ENCODE data around the gene PGAM5. TPM values are rescaled to one million over a fixed set of nuclear protein-coding genes. Genes with fewer than 3 reads are reported as not detected.

PGAM5 gene
- polyA plus RNA-seq, 1 donor from 2014 or later, result 32.5 TPM

GRCh38 chr12:132672678-132673077, 38.0 kb upstream of the PGAM5 start:
- H3K4me3 ChIP-seq (ENCODE audit: low read length), result no peak overlapping the region
- H3K27me3 ChIP-seq (ENCODE audit: insufficient read depth, low read depth, low read length), result no peaks in the 10 kb centered on the region
- no peak overlapping the region for H2AFZ ChIP-seq (ENCODE audit: low read depth, low read length)
- TF ChIP-seq CTCF (IDR thresholded peaks at IDR 0.05; ENCODE audit: poor library complexity, severe bottlenecking) (no peak), MXI1 (conservative IDR thresholded peaks at IDR 0.05; ENCODE audit: poor library complexity, severe bottlenecking) (no peak), REST (IDR thresholded peaks at IDR 0.05; ENCODE audit: borderline replicate concordance) (no peak), EP300 (conservative IDR thresholded peaks at IDR 0.05; ENCODE audit: poor library complexity, severe bottlenecking) (no peak), SMC3 (conservative IDR thresholded peaks at IDR 0.05; ENCODE audit: poor library complexity) (no peak), POLR2AphosphoS5 (IDR thresholded peaks at IDR 0.05) (no peak), RAD21 (conservative IDR thresholded peaks at IDR 0.05) (no peak)
- H3K27ac ChIP-seq (ENCODE audit: low read length), result no peak overlapping the region
- H3K79me2 ChIP-seq (replicated peaks; ENCODE audit: insufficient read depth, low read length), result no peaks in the 10 kb centered on the region
- H3K9me2 ChIP-seq (ENCODE audit: insufficient read depth, low read length), result no peaks in the 10 kb centered on the region
- H4K20me1 ChIP-seq (ENCODE audit: insufficient read depth), result no peaks in the 10 kb centered on the region
- H3K36me3 ChIP-seq (ENCODE audit: insufficient read depth, low read length), result no peaks in the 10 kb centered on the region
- H3F3A ChIP-seq (ENCODE audit: insufficient read depth, low read length, poor library complexity, severe bottlenecking), result no peaks in the 10 kb centered on the region
- no peak overlapping the region for H3K4me2 ChIP-seq (ENCODE audit: low read length)
- H3K9ac ChIP-seq (ENCODE audit: low read length), result no peak overlapping the region
- H3K9me3 ChIP-seq (ENCODE audit: low read length), result no peaks in the 10 kb centered on the region

- no peaks in the 10 kb centered on the region for H3K79me2 ChIP-seq (replicated peaks; ENCODE audit: insufficient read depth, low read length)
- H3F3A ChIP-seq (ENCODE audit: insufficient read depth, low read length, poor library complexity, severe bottlenecking), result no peaks in the 10 kb centered on the region
- no peak overlapping the region for H2AFZ ChIP-seq (ENCODE audit: low read depth, low read length)
- no peaks in the 10 kb centered on the region for H4K20me1 ChIP-seq (ENCODE audit: insufficient read depth)
- no peaks in the 10 kb centered on the region for H3K27me3 ChIP-seq (ENCODE audit: insufficient read depth, low read depth, low read length)
- H3K9ac ChIP-seq (ENCODE audit: low read length), result no peak overlapping the region
- no peaks in the 10 kb centered on the region for H3K9me2 ChIP-seq (ENCODE audit: insufficient read depth, low read length)
- no peaks in the 10 kb centered on the region for H3K36me3 ChIP-seq (ENCODE audit: insufficient read depth, low read length)
- no peak for TF ChIP-seq EP300 (conservative IDR thresholded peaks at IDR 0.05; ENCODE audit: poor library complexity, severe bottlenecking)
- H3K9me3 ChIP-seq (ENCODE audit: low read length), result no peaks in the 10 kb centered on the region
- H3K4me3 ChIP-seq (ENCODE audit: low read length), result no peak overlapping the region
- no peak overlapping the region for H3K27ac ChIP-seq (ENCODE audit: low read length)
- H3K4me2 ChIP-seq (ENCODE audit: low read length), result no peak overlapping the region
Observed at GRCh38 chr12:132673288-132674179, 37.1 kb upstream of the PGAM5 start.

GRCh38 chr12:132674561-132674960, 36.1 kb upstream of the PGAM5 start:
- H3K36me3 ChIP-seq (ENCODE audit: insufficient read depth, low read length), result no peaks in the 10 kb centered on the region
- TF ChIP-seq RAD21 (conservative IDR thresholded peaks at IDR 0.05), result no peak
- TF ChIP-seq EZH2 (IDR thresholded peaks at IDR 0.05; ENCODE audit: borderline replicate concordance, insufficient read depth, low read length, poor library complexity, severe bottlenecking), result no peak
- no peak for TF ChIP-seq EP300 (conservative IDR thresholded peaks at IDR 0.05; ENCODE audit: poor library complexity, severe bottlenecking)
- no peak for TF ChIP-seq SMC3 (conservative IDR thresholded peaks at IDR 0.05; ENCODE audit: poor library complexity)
- no peak for TF ChIP-seq POLR2AphosphoS5 (IDR thresholded peaks at IDR 0.05)
- no peak for TF ChIP-seq REST (IDR thresholded peaks at IDR 0.05; ENCODE audit: borderline replicate concordance)
- no peak for TF ChIP-seq TAF1 (IDR thresholded peaks at IDR 0.05; ENCODE audit: low read depth)
- TF ChIP-seq CTCF (IDR thresholded peaks at IDR 0.05; ENCODE audit: poor library complexity, severe bottlenecking), result no peak

More at GRCh38 chr12:132674561-132674960, 36.1 kb upstream of the PGAM5 start:
- Histone ChIP-seq H3K27ac (ENCODE audit: low read length) (no peak overlapping the region), H3F3A (ENCODE audit: insufficient read depth, low read length, poor library complexity, severe bottlenecking) (no peaks in the 10 kb centered on the region), H3K27me3 (ENCODE audit: insufficient read depth, low read depth, low read length) (no peaks in the 10 kb centered on the region), H2AFZ (ENCODE audit: low read depth, low read length) (no peak overlapping the region), H3K79me2 (replicated peaks; ENCODE audit: insufficient read depth, low read length) (no peaks in the 10 kb centered on the region), H3K4me2 (ENCODE audit: low read length) (no peak overlapping the region), H3K9ac (ENCODE audit: low read length) (no peak overlapping the region), H4K20me1 (ENCODE audit: insufficient read depth) (no peaks in the 10 kb centered on the region), H3K4me3 (ENCODE audit: low read length) (no peak overlapping the region), H3K9me3 (ENCODE audit: low read length) (no peaks in the 10 kb centered on the region), H3K9me2 (ENCODE audit: insufficient read depth, low read length) (no peaks in the 10 kb centered on the region)
